Esophagus muscularis mucosa (tissue), 4 donors: ENCODE measurements around the gene CAMTA1. TPM values are rescaled to one million over a fixed set of nuclear protein-coding genes. Genes with fewer than 3 reads are reported as not detected.

ENCODE experiments used
- DNase-seq: peaks from one replicate; pipeline ENCODE4 v3.0.0-alpha.2; 2017; ENCODE audit errors: extremely low spot score
- H3K27ac ChIP-seq, 4 donors: fragments of 200-600 bp; sonication (generic); replicated peaks in 1 of 4; 1 replicate in 3 of 4; 2 replicates in 1 of 4; pipeline ENCODE4 v1.5.1; 2016 to 2019; ENCODE audit warnings: mild to moderate bottlenecking in 1 of 4
- H3K27me3 ChIP-seq, 4 donors: fragments of 200-600 bp; sonication (generic); one replicate each; pipeline versions ENCODE4 v1.5.1 to v1.6.0; 2016 to 2019
- H3K36me3 ChIP-seq, 4 donors: fragments of 200-600 bp; sonication (generic); one replicate each; pipeline ENCODE4 v1.5.1; 2016 to 2019
- H3K4me1 ChIP-seq, 4 donors: fragments of 200-600 bp; sonication (generic); one replicate each; pipeline ENCODE4 v1.5.1; 2016 to 2019
- H3K4me3 ChIP-seq, 4 donors: fragments of 200-600 bp; sonication (generic); 1 replicate in 2 of 4; 2 replicates in 2 of 4; pipeline ENCODE4 v1.5.1; 2016 to 2019; ENCODE audit warnings: mild to moderate bottlenecking in 4 of 4, moderate library complexity in 1 of 4
- H3K9me3 ChIP-seq, 4 donors: fragments of 200-600 bp; sonication (generic); 1 replicate in 3 of 4; 2 replicates in 1 of 4; pipeline ENCODE4 v1.5.1; 2016 to 2019
- EP300 ChIP-seq: sonication (generic); formaldehyde crosslinking; IDR thresholded peaks from one replicate; pipeline ENCODE4 v1.6.1; 2017; ENCODE audit warnings: antibody characterized with exemption
- POLR2A ChIP-seq: fragments of 450-650 bp; IDR thresholded peaks from one replicate; pipeline ENCODE4 v1.6.1; 2017; ENCODE audit warnings: antibody characterized with exemption, moderate library complexity, mild to moderate bottlenecking, low read depth
- POLR2AphosphoS5 ChIP-seq, 2 donors: sonication (generic); formaldehyde crosslinking; IDR thresholded peaks; one replicate each; pipeline ENCODE4 v1.6.1; 2017; ENCODE audit warnings: antibody characterized with exemption in 2 of 2
- WGBS: methylation state at CpG from one replicate; pipeline ENCODE4 v1.1.5; 2018; 5-methylcytosine and 5-hydroxymethylcytosine counted together
- intact Hi-C: fragments of 100-400 bp; cut with DNase I; formaldehyde crosslinking; loops from one replicate; pipeline ENCODE4 v1.15.1; 2023
- total RNA-seq, 4 donors: library from RNA; depleted of rRNA; stranded (reverse); fragments of >200 nt; gene quantifications; one replicate each; pipeline versions ENCODE4 v1.1.0 to v1.2.1, GENCODE V29; 2016
- TF ChIP-seq, protein P1 (sequence below), 3 experiments: fragments of 200-600 bp in 2 of 3; fragments of 450-650 bp in 1 of 3; sonication (generic) in 2 of 3; IDR thresholded peaks; one replicate each; pipeline ENCODE4 v1.5.1; 2017 to 2019; ENCODE audit warnings: antibody characterized with exemption in 3 of 3, mild to moderate bottlenecking in 2 of 3, moderate library complexity in 1 of 3

The CAMTA1 gene
- total RNA-seq, 4 donors from 2014 or later: 109 to 226 (median 139) TPM

DNA sequence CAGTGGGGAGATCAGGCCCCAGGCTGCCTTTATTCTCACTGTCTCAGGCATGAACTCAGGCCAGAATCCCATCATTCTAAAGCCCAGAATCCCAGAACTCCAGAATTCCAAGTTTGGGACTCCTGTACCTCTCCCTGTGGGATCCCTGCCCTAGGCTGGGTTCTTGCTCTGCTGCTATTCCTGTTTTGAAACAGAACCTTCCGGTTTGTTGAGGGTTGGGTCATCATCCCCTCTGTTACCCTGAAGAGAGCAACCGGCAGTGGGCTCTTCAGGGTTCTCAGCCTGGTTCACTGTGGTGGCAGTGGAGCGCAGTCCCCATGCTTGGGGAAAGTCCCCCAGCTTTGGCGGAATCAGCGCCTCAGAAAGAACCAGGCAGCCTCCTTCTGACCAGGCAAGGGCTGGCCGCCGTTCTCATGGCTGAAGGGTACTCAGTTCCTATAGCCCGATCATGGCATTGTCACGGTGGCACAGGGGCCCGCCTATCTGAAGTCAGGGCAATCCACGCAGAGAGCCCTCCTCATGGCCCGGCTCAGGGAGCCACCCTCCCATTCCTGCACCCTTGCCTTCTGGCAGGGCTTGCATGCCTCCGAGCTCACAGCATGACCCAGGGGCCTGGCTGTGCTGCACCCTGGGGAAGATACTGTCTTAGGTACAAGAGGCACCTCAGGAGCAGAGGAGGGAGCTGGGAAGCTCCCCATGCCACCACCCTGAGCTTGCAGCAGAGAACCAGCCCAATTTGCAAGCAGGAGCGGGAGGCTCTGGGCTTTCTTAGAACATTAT, 650.2 kb downstream of the CAMTA1 start:
- Histone ChIP-seq H3K27me3 (no peaks in the 10 kb centered on the region), H3K4me3 (no peak overlapping the region), H3K9me3 (no peaks in the 10 kb centered on the region), H3K36me3 (no peaks in the 10 kb centered on the region), H3K27ac (no peak overlapping the region), H3K4me1 (no peaks in the 10 kb centered on the region)
- TF ChIP-seq POLR2A: no peak
- TF ChIP-seq, protein P1, sequence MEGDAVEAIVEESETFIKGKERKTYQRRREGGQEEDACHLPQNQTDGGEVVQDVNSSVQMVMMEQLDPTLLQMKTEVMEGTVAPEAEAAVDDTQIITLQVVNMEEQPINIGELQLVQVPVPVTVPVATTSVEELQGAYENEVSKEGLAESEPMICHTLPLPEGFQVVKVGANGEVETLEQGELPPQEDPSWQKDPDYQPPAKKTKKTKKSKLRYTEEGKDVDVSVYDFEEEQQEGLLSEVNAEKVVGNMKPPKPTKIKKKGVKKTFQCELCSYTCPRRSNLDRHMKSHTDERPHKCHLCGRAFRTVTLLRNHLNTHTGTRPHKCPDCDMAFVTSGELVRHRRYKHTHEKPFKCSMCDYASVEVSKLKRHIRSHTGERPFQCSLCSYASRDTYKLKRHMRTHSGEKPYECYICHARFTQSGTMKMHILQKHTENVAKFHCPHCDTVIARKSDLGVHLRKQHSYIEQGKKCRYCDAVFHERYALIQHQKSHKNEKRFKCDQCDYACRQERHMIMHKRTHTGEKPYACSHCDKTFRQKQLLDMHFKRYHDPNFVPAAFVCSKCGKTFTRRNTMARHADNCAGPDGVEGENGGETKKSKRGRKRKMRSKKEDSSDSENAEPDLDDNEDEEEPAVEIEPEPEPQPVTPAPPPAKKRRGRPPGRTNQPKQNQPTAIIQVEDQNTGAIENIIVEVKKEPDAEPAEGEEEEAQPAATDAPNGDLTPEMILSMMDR (IDR thresholded peaks at IDR 0.05): no peak
- TF ChIP-seq EP300: no peak
- no peak for TF ChIP-seq POLR2AphosphoS5 (IDR thresholded peaks at IDR 0.05)
- 84% methylated on average over 5 of the region's 14 CpGs for WGBS
- intact Hi-C loops: no loop called here
- no peak for DNase-seq

DNA sequence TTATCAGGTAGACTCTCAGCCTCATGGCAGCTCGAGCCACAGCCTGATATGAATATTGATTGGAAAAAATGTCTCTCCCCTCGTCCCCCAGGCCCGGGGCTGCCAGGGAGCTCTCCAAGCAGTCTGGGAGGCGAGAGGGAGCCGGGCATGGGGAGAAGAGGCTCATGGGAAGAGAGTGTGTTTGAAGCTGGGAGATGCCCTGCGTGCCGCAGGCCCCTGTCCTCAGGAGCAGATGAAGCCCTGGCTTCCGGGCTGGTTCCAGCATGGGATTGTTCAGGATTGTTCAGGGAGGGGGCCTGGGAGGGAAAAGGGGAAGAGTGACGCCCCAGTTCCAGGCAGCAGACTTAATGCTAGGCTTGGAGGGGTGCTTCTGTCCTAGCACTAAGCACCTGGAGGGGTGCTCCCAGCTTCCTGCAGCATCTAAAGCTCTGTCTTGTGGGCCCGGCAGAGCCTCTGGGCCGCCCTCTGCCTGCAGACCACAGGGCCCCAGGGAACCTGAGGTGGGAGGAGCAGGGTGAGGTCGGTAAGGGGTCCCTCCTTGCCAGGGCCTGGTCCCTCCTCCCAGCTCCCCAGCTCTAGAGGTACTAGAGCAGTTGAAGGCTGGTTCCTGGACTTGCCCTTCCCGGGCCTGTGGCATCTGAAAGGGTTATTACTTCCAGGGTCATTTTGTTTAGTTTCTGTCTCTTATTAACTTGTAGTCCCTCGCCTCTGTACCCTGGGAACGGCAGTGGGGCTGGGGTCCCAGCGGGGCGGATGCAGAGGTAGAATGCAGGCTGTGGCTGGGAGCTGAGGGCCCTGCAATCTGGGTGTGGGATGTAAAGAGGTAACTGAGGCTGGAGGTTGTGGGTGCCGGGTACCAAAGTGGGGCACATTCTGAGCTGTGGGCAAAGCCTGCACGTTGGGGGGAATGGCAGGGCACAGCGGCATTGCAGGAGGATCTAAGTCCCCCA, 651.1 kb downstream of the CAMTA1 start:
- no peak for DNase-seq
- intact Hi-C loops: no loop called here
- no peaks in the 10 kb centered on the region for H3K9me3 ChIP-seq
- H3K4me3 ChIP-seq: no peak overlapping the region
- no peak overlapping the region for H3K27ac ChIP-seq
- no peaks in the 10 kb centered on the region for H3K36me3 ChIP-seq
- H3K4me1 ChIP-seq: no peaks in the 10 kb centered on the region
- TF ChIP-seq POLR2A (no peak), EP300 (no peak), POLR2AphosphoS5 (IDR thresholded peaks at IDR 0.05) (no peak)
- TF ChIP-seq, protein P1 (IDR thresholded peaks at IDR 0.05): no peak
- no peaks in the 10 kb centered on the region for H3K27me3 ChIP-seq
- 92% methylated on average over 13 of the region's 20 CpGs for WGBS

DNA sequence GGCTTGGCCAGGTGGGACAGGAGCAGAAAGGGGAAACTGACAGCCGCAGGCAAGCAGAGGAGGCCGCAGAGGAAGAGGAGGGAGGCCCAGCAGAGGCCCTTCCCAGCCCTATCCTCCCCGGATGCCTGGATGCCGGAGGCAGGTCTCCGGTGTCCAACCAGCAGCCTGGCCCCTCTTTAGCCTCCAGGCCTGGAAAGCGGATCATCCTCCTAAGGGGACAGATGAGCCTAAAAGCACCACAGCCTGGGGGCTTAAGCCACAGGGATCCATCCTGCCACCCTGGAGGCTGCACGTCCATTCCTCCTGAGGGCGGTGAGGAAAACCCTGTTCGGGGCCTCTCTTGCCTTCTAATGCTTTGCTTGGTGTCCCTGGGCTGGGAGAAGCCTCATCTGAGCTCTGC, 651.8 kb downstream of the CAMTA1 start:
- Histone ChIP-seq H3K27me3 (no peaks in the 10 kb centered on the region), H3K36me3 (no peaks in the 10 kb centered on the region), H3K4me1 (no peaks in the 10 kb centered on the region), H3K4me3 (no peak overlapping the region), H3K27ac (no peak overlapping the region), H3K9me3 (no peaks in the 10 kb centered on the region)
- 89% methylated on average over 5 of the region's 9 CpGs for WGBS
- intact Hi-C loops: no loop called here
- DNase-seq: no peak
- TF ChIP-seq EP300: no peak
- TF ChIP-seq POLR2AphosphoS5 (IDR thresholded peaks at IDR 0.05): no peak
- TF ChIP-seq, protein P1 (IDR thresholded peaks at IDR 0.05): no peak
- TF ChIP-seq POLR2A: no peak

DNA sequence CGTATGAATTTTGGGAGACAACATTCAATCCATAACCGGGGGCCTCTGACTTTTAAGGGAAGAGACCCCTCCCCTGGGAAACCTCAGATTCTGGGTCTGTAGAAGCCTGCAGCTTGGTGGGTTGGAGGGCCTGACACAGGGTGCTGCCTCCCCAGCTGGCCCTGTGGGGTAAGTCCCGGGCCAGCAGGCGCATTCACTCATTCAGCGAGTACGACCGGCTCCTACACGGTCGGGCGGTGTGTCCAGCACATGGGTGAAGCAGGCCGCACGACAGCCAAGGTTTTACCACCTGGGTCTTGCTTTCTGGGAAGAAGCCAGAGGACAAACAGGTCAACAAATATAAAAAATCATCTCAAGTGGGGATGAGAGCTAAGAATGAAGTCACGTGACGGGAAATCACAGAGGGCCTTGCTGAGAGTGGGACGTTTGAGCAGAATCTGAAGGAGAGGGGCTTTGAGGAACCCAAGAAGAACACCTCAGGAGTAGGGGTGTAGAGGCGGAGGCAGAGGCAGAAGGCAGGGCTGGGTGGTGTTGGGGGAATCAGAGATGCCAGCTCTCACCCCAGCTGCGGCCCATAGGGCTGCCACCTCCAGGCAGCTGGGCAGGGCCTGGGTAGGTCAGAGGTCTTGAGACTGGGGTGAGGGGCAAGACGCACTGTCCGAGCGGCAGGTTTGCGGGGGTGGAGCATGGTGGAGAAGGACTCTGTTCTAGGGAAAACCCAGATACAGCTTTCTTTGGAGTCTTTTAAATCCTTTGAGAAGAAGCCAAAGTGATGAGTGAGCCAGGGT, 652.5 kb downstream of the CAMTA1 start:
- intact Hi-C loops: no loop called here
- no peak for DNase-seq
- no peak overlapping the region for H3K27ac ChIP-seq
- WGBS: 89% methylated on average over 19 of the region's 21 CpGs
- no peak overlapping the region for H3K4me3 ChIP-seq
- H3K9me3 ChIP-seq: no peaks in the 10 kb centered on the region
- TF ChIP-seq, protein P1 (IDR thresholded peaks at IDR 0.05): no peak
- TF ChIP-seq POLR2A (no peak), POLR2AphosphoS5 (IDR thresholded peaks at IDR 0.05) (no peak), EP300 (no peak)
- H3K36me3 ChIP-seq: no peaks in the 10 kb centered on the region
- H3K4me1 ChIP-seq: no peaks in the 10 kb centered on the region
- H3K27me3 ChIP-seq: no peaks in the 10 kb centered on the region
